CD4-positive, alpha-beta T cell (primary cell): ENCODE measurements around the gene FCHO2. TPM values are rescaled to one million over a fixed set of nuclear protein-coding genes. Genes with fewer than 3 reads are reported as not detected.

Experiments used
- ATAC-seq: fragments of 200-7000 bp; cut with Tn5 transposase; one replicate; pipeline ENCODE4 v1.10.0; 2022; ENCODE audit warnings: mild to moderate bottlenecking; ENCODE audit not compliant: poor library complexity
- CTCF ChIA-PET: fragments of 350-600 bp; sonication (Branson Sonifier 250); formaldehyde crosslinking; loops from one replicate; lab custom pipeline; 2021; ENCODE audit warnings: antibody characterized with exemption, inconsistent platforms; lab: Charles Lee
- POLR2A ChIA-PET: fragments of 350-600 bp; sonication (Branson Sonifier 250); formaldehyde crosslinking; loops from one replicate; lab custom pipeline; 2021; ENCODE audit warnings: antibody characterized with exemption, inconsistent platforms; lab: Charles Lee
- DNase-seq, 14 experiments: peaks; one replicate each; pipeline ENCODE4 v3.0.0-alpha.2; 2013 to 2020; ENCODE audit warnings: mixed read lengths in 2 of 14
- H3K27ac ChIP-seq, 2 donors: one replicate each; pipeline versions ENCODE4 v1.5.1 to v1.7.0; 2013; ENCODE audit warnings: low read length in 2 of 2, low read depth in 1 of 2, mild to moderate bottlenecking in 1 of 2
- H3K27me3 ChIP-seq, 2 experiments: 1 replicate in 1 of 2; 2 replicates in 1 of 2; pipeline versions ENCODE4 v1.6.1 to v1.7.0; 2013; ENCODE audit warnings: low read length in 2 of 2, control low read depth in 1 of 2, mild to moderate bottlenecking in 1 of 2, moderate library complexity in 1 of 2; ENCODE audit not compliant: insufficient read depth in 2 of 2, control insufficient read depth in 1 of 2
- H3K36me3 ChIP-seq: one replicate; pipeline ENCODE4 v1.6.1; 2013; ENCODE audit warnings: low read length, control low read depth; ENCODE audit not compliant: insufficient read depth
- H3K4me1 ChIP-seq: one replicate; pipeline ENCODE4 v1.6.1; 2013; ENCODE audit warnings: low read length, control low read depth; ENCODE audit not compliant: insufficient read depth
- H3K4me3 ChIP-seq: one replicate; pipeline ENCODE4 v1.5.1; 2013; ENCODE audit warnings: mild to moderate bottlenecking, low read length, moderate library complexity
- H3K9me3 ChIP-seq, 2 experiments: 1 replicate in 1 of 2; 2 replicates in 1 of 2; pipeline versions ENCODE4 v1.6.1 to v1.7.0; 2013; ENCODE audit warnings: low read length in 2 of 2, mild to moderate bottlenecking in 2 of 2, control low read depth in 1 of 2, moderate library complexity in 1 of 2; ENCODE audit not compliant: control insufficient read depth in 1 of 2, insufficient read depth in 1 of 2
- H3K27ac Mint-ChIP-seq: one replicate; pipeline ENCODE4 v1.8.0; 2020; ENCODE audit warnings: mixed read lengths
- H3K27me3 Mint-ChIP-seq: one replicate; pipeline ENCODE4 v1.8.0; 2021; ENCODE audit warnings: mixed read lengths
- H3K36me3 Mint-ChIP-seq: one replicate; pipeline ENCODE4 v1.8.0; 2021; ENCODE audit warnings: low read depth, mixed read lengths
- H3K4me1 Mint-ChIP-seq: one replicate; pipeline ENCODE4 v1.8.0; 2021; ENCODE audit warnings: low read depth, mixed read lengths
- H3K4me3 Mint-ChIP-seq: one replicate; pipeline ENCODE4 v1.8.0; 2020; ENCODE audit warnings: mild to moderate bottlenecking, mixed read lengths
- H3K9me3 Mint-ChIP-seq: one replicate; pipeline ENCODE4 v1.8.0; 2020; ENCODE audit warnings: mixed read lengths
- intact Hi-C, 2 experiments: fragments of 100-400 bp; cut with DNase I in 1 of 2; cut with micrococcal nuclease in 1 of 2; formaldehyde crosslinking; loops; one replicate each; pipeline versions ENCODE4 v1.15.1 to v1.9.0; 2023 to 2025; cut with DNase I, micrococcal nuclease
- total RNA-seq, 174 experiments: library from RNA in 2 of 174; stranded (reverse) in 2 of 174; gene quantifications; one replicate each; pipeline ENCODE4 v1.2.3 and lab custom pipeline; 2021 to 2026
- TF ChIP-seq, protein P1 (sequence below): fragments of 200-600 bp; IDR thresholded peaks from one replicate; pipeline ENCODE4 v1.8.0; 2022; ENCODE audit warnings: antibody characterized with exemption, mild to moderate bottlenecking

FCHO2 gene
- total RNA-seq, 2 experiments from 2014 or later: 2.0 to 2.6 TPM

GRCh38 chr5:73135429-73136054 is 179.7 kb downstream of the FCHO2 start:
- ATAC-seq: no peak

DNA sequence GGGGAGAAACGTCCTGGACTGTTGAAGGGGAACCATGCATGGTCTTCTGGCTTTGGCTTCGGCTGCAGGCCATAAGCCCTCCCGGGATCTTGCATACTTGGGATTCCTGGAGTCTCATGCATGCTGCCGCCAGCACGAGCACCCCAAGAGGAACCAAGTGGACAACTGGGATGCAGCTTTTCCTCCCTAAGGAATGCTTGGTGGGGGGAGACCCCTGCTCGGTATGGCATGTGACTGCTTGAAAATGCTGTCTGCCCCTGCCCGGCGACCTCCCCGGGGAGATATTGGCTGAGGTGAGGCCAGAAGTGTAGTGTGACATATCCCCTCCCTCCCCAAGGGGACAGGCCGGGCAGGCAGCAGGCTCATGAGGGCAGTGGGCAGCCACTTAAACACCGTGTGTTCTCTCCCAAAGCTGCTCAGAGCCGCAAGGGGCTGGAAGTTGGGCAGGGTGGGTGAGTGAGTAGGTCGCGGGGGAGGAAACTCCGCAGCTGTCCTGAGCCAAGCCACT is 180.3 kb downstream of the FCHO2 start:
- H3K27ac ChIP-seq: no peak overlapping the region
- no peaks in the 10 kb centered on the region for H3K4me1 Mint-ChIP-seq
- ChIA-PET POLR2A (no interaction called here), CTCF (no interaction called here)
- no peak for DNase-seq
- peaks cover 58% of the 10 kb centered on the region for H3K27me3 Mint-ChIP-seq
- H3K27ac Mint-ChIP-seq: no peak overlapping the region
- no peak overlapping the region for H3K4me3 Mint-ChIP-seq
- no peak for ATAC-seq
- H3K36me3 Mint-ChIP-seq: no peaks in the 10 kb centered on the region
- peaks cover 24 to 31% of the 10 kb centered on the region in 2 experiments for H3K27me3 ChIP-seq
- H3K9me3 Mint-ChIP-seq: no peaks in the 10 kb centered on the region
- no peak overlapping the region for H3K4me3 ChIP-seq
- intact Hi-C loops: no loop called here
- TF ChIP-seq, protein P1, sequence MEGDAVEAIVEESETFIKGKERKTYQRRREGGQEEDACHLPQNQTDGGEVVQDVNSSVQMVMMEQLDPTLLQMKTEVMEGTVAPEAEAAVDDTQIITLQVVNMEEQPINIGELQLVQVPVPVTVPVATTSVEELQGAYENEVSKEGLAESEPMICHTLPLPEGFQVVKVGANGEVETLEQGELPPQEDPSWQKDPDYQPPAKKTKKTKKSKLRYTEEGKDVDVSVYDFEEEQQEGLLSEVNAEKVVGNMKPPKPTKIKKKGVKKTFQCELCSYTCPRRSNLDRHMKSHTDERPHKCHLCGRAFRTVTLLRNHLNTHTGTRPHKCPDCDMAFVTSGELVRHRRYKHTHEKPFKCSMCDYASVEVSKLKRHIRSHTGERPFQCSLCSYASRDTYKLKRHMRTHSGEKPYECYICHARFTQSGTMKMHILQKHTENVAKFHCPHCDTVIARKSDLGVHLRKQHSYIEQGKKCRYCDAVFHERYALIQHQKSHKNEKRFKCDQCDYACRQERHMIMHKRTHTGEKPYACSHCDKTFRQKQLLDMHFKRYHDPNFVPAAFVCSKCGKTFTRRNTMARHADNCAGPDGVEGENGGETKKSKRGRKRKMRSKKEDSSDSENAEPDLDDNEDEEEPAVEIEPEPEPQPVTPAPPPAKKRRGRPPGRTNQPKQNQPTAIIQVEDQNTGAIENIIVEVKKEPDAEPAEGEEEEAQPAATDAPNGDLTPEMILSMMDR: no peak
- H3K4me1 ChIP-seq: no peaks in the 10 kb centered on the region
- no peaks in the 10 kb centered on the region for H3K36me3 ChIP-seq
- H3K9me3 ChIP-seq: no peaks in the 10 kb centered on the region

More at GRCh38 chr5:73135429-73136054, 179.7 kb downstream of the FCHO2 start:
- H3K27ac ChIP-seq: no peak overlapping the region
- no peaks in the 10 kb centered on the region for H3K36me3 ChIP-seq
- TF ChIP-seq, protein P1: peak; percentile 21
- H3K27me3 ChIP-seq: peaks cover 24 to 27% of the 10 kb centered on the region in 2 experiments
- intact Hi-C loops: no loop called here
- Mint-ChIP-seq H3K9me3 (no peaks in the 10 kb centered on the region), H3K27me3 (peaks cover 53% of the 10 kb centered on the region), H3K36me3 (no peaks in the 10 kb centered on the region), H3K4me1 (no peaks in the 10 kb centered on the region), H3K27ac (no peak overlapping the region), H3K4me3 (no peak overlapping the region)
- H3K4me3 ChIP-seq: no peak overlapping the region
- ChIA-PET CTCF (no interaction called here), POLR2A (no interaction called here)
- no peaks in the 10 kb centered on the region for H3K9me3 ChIP-seq
- H3K4me1 ChIP-seq: no peaks in the 10 kb centered on the region
- peak in 2 of 14 experiments; percentile 20 to 32 for DNase-seq

DNA sequence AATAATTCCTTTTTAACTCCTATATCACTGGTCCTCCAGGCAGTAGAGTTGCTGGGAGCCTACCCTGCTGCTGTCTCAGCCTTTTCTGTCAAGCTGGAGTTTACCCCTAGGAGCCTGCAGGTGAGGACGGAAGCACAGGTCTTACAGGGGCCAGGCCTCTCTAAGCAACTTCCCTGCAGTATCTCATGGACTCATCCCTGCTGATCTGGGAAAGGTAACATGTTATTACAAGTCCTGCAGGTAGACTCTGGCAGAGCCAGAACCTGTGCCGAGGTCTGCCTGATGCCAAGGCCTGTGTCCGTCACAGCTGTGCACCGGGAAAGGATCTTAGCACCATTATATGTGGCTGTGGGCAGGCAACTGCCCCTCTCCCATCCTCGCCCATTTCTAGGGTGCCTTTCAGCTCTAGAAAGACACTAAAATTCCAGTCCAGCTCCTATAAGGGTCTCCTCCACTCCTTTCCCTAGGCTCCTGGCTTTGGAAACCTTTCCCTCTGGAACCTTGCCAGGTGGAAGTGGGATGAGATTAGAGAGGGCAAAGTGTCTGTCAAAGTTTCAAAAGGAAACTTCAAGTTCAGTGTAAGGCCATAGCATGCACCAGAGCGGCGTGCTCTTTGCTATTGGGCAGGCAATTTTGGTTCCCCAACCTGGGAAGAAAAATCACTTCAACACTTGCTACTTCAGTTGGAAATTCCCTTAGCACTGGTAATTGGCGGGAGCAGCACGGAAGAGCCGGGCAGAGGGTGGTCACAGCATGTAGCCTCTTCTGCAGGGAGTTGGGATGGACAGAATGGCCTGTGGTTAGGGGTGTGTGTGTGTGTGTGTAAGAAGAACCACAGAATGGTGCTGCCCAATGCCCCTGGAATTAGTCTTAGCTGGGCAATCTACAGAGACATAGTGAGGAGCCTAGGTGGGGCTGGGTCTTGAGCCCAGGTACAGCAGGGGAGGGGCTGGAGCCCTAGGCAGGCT is 182.0 kb downstream of the FCHO2 start:
- TF ChIP-seq, protein P1: no peak
- Mint-ChIP-seq H3K9me3 (no peaks in the 10 kb centered on the region), H3K4me3 (no peak overlapping the region), H3K36me3 (no peaks in the 10 kb centered on the region), H3K4me1 (no peaks in the 10 kb centered on the region), H3K27ac (no peak overlapping the region), H3K27me3 (peaks cover 71% of the 10 kb centered on the region)
- Histone ChIP-seq H3K4me1 (no peaks in the 10 kb centered on the region), H3K27me3 (peaks cover 29 to 33% of the 10 kb centered on the region in 2 experiments), H3K4me3 (no peak overlapping the region), H3K27ac (no peak overlapping the region), H3K36me3 (no peaks in the 10 kb centered on the region), H3K9me3 (no peaks in the 10 kb centered on the region)
- DNase-seq (no peak), ATAC-seq (no peak)
- ChIA-PET POLR2A (no interaction called here), CTCF (no interaction called here)
- intact Hi-C loops: no loop called here
